Liver (tissue), 9 donors: ENCODE results near the gene PWWP2B. TPM values are rescaled to one million over a fixed set of nuclear protein-coding genes. Genes with fewer than 3 reads are reported as not detected.
A peak's percentile ranks its signal among the peaks of the same experiment; 100 is the strongest.

ENCODE experiments used
- DNase-seq: peaks from one replicate; pipeline ENCODE4 v3.0.0-alpha.2; 2017; ENCODE audit warnings: low spot score
- H3K27ac ChIP-seq, 2 donors: one replicate each; pipeline ENCODE4 v1.7.0; 2013; ENCODE audit warnings: inconsistent platforms in 2 of 2, low read length in 2 of 2, control low read depth in 1 of 2, low read depth in 1 of 2, mild to moderate bottlenecking in 1 of 2
- H3K27me3 ChIP-seq, 4 donors: one replicate each; pipeline versions ENCODE4 v1.6.1 to v1.7.0; 2013; ENCODE audit warnings: low read length in 3 of 4, inconsistent platforms in 1 of 4, mild to moderate bottlenecking in 1 of 4, moderate library complexity in 1 of 4; ENCODE audit not compliant: control insufficient read depth in 4 of 4, insufficient read depth in 4 of 4
- H3K36me3 ChIP-seq, 4 donors: one replicate each; pipeline versions ENCODE4 v1.6.1 to v1.7.0; 2013; ENCODE audit warnings: low read length in 3 of 4, mild to moderate bottlenecking in 3 of 4, low read depth in 1 of 4, moderate library complexity in 1 of 4; ENCODE audit not compliant: control insufficient read depth in 4 of 4, insufficient read depth in 3 of 4
- H3K4me1 ChIP-seq, 4 donors: one replicate each; pipeline versions ENCODE4 v1.6.1 to v1.7.0; 2013; ENCODE audit warnings: low read length in 3 of 4, mild to moderate bottlenecking in 3 of 4, moderate library complexity in 1 of 4; ENCODE audit not compliant: control insufficient read depth in 4 of 4, insufficient read depth in 4 of 4
- H3K4me3 ChIP-seq, 3 donors: one replicate each; pipeline versions ENCODE4 v1.6.1 to v1.7.0; 2013; ENCODE audit warnings: low read length in 3 of 3, control low read depth in 1 of 3, low read depth in 1 of 3, mild to moderate bottlenecking in 1 of 3
- H3K9ac ChIP-seq, 2 donors: one replicate each; pipeline ENCODE4 v1.7.0; 2013; ENCODE audit warnings: low read length in 2 of 2, mild to moderate bottlenecking in 2 of 2, moderate library complexity in 2 of 2, control low read depth in 1 of 2, low read depth in 1 of 2
- H3K9me3 ChIP-seq, 4 donors: one replicate each; pipeline versions ENCODE4 v1.6.1 to v1.7.0; 2013; ENCODE audit warnings: low read length in 3 of 4; ENCODE audit not compliant: control insufficient read depth in 4 of 4
- CTCF ChIP-seq: fragments of 150-350 bp; IDR thresholded peaks from 2 replicates; pipeline ENCODE4 v1.5.1; 2017; ENCODE audit warnings: improper control_type of control experiment, low read depth, low read length; ENCODE audit not compliant: missing input control
- EGR1 ChIP-seq, 2 donors: IDR thresholded peaks; 2 replicates each; pipeline ENCODE4 v1.6.1; 2016 to 2018; ENCODE audit warnings: antibody characterized with exemption in 2 of 2, low read depth in 2 of 2
- FOXA1 ChIP-seq: IDR thresholded peaks from 2 replicates; pipeline ENCODE4 v1.6.1; 2016; ENCODE audit warnings: antibody characterized with exemption
- FOXA2 ChIP-seq: IDR thresholded peaks from 2 replicates; pipeline ENCODE4 v1.6.1; 2016; ENCODE audit warnings: antibody characterized with exemption
- GABPA ChIP-seq, 2 donors: IDR thresholded peaks in 1 of 2; conservative IDR thresholded peaks in 1 of 2; 2 replicates each; pipeline ENCODE4 v1.6.1; 2016; ENCODE audit warnings: antibody characterized with exemption in 2 of 2, mild to moderate bottlenecking in 1 of 2, moderate library complexity in 1 of 2
- HNF4A ChIP-seq, 2 donors: conservative IDR thresholded peaks; 2 replicates each; pipeline ENCODE4 v1.6.1; 2016; ENCODE audit warnings: antibody characterized with exemption in 2 of 2, mild to moderate bottlenecking in 2 of 2
- HNF4G ChIP-seq: IDR thresholded peaks from 2 replicates; pipeline ENCODE4 v1.6.1; 2016; ENCODE audit warnings: antibody characterized with exemption
- JUND ChIP-seq, 2 donors: IDR thresholded peaks; 2 replicates each; pipeline ENCODE4 v1.6.1; 2016; ENCODE audit warnings: antibody characterized with exemption in 2 of 2
- MAX ChIP-seq: IDR thresholded peaks from 2 replicates; pipeline ENCODE4 v1.6.1; 2016; ENCODE audit warnings: antibody characterized with exemption
- NR2F2 ChIP-seq: IDR thresholded peaks from 2 replicates; pipeline ENCODE4 v1.6.1; 2016; ENCODE audit warnings: antibody characterized with exemption
- RAD21 ChIP-seq, 2 donors: IDR thresholded peaks; 2 replicates each; pipeline ENCODE4 v1.6.1; 2016; ENCODE audit warnings: antibody characterized with exemption in 2 of 2, mild to moderate bottlenecking in 2 of 2
- REST ChIP-seq: IDR thresholded peaks from 2 replicates; pipeline ENCODE4 v1.6.1; 2016; ENCODE audit warnings: antibody characterized with exemption, mild to moderate bottlenecking
- RXRA ChIP-seq, 2 donors: IDR thresholded peaks; 2 replicates each; pipeline ENCODE4 v1.6.1; 2017 to 2018; ENCODE audit warnings: antibody characterized with exemption in 2 of 2, mild to moderate bottlenecking in 1 of 2
- SP1 ChIP-seq: IDR thresholded peaks from 2 replicates; pipeline ENCODE4 v1.6.1; 2018; ENCODE audit warnings: antibody characterized with exemption, mild to moderate bottlenecking
- TAF1 ChIP-seq: conservative IDR thresholded peaks from 2 replicates; pipeline ENCODE4 v1.6.1; 2016; ENCODE audit warnings: antibody characterized with exemption, mild to moderate bottlenecking
- YY1 ChIP-seq: IDR thresholded peaks from 2 replicates; pipeline ENCODE4 v1.6.1; 2016; ENCODE audit warnings: antibody characterized with exemption, mild to moderate bottlenecking
- ZBTB33 ChIP-seq: IDR thresholded peaks from 2 replicates; pipeline ENCODE4 v1.6.1; 2016; ENCODE audit warnings: antibody characterized with exemption
- WGBS: extraction: QIAGEN DNeasy Blood & Tissue Kit; methylation state at CpG from one replicate; pipeline ENCODE4 v1.1.7; 2013; 5-methylcytosine and 5-hydroxymethylcytosine counted together
- polyA plus RNA-seq, 2 donors: library from polyadenylated mRNA; stranded (reverse) in 1 of 2; unstranded in 1 of 2; fragments of 200-250 nt in 1 of 2; fragments of >200 nt in 1 of 2; fragmentation: Nextera tagmentation in 1 of 2; extraction: Ambion mirVana in 1 of 2; gene quantifications; one replicate each; pipeline versions ENCODE4 v1.2.1 to v1.2.3, GENCODE V29; 2013 to 2015
- total RNA-seq, 2 donors: library from RNA; depleted of rRNA; stranded (reverse); fragments of >200 nt; gene quantifications; one replicate each; pipeline ENCODE4 v1.2.3, GENCODE V29; 2014
- donor health status: healthy.
- donor health status: healthy.
- donor health status: healthy.
- donor health status: healthy.
- donor health status: healthy.

The PWWP2B gene
- total and polyA plus RNA-seq, 4 donors, result 0.75 to 4.2 (median 3.6) TPM

GRCh38 chr10:132455441-132455971 lies 58.5 kb downstream of the PWWP2B start:
- peaks cover 11 to 36% (median 22%) of the 10 kb centered on the region in 4 donors for H3K4me1 ChIP-seq
- WGBS, result 69% methylated on average over 19 of the region's 19 CpGs
- no peak for DNase-seq

GRCh38 chr10:132455986-132456847 lies 59.2 kb downstream of the PWWP2B start:
- Histone ChIP-seq H3K36me3 (no peaks in the 10 kb centered on the region), H3K9ac (no peak overlapping the region), H3K27me3 (no peaks in the 10 kb centered on the region), H3K27ac (no peak overlapping the region), H3K4me3 (no peak overlapping the region), H3K4me1 (peaks cover 11 to 36% (median 22%) of the 10 kb centered on the region in 4 donors), H3K9me3 (no peaks in the 10 kb centered on the region)
- no peak for TF ChIP-seq MAX
- TF ChIP-seq RAD21 (IDR thresholded peaks at IDR 0.05), result no peak
- no peak for TF ChIP-seq RXRA (IDR thresholded peaks at IDR 0.05)
- no peak for TF ChIP-seq NR2F2
- TF ChIP-seq JUND (IDR thresholded peaks at IDR 0.05), result no peak
- TF ChIP-seq GABPA (IDR thresholded peaks at IDR 0.05 in 1 of 2, conservative IDR thresholded peaks at IDR 0.05 in 1 of 2), result no peak
- TF ChIP-seq HNF4A (conservative IDR thresholded peaks at IDR 0.05), result no peak
- no peak for TF ChIP-seq YY1
- TF ChIP-seq FOXA2, result no peak
- no peak for TF ChIP-seq HNF4G
- TF ChIP-seq EGR1 (IDR thresholded peaks at IDR 0.05; ENCODE audit: low read depth in 2 of 2), result no peak
- TF ChIP-seq REST, result no peak
- no peak for TF ChIP-seq CTCF
- TF ChIP-seq ZBTB33, result no peak
- no peak for TF ChIP-seq FOXA1
- TF ChIP-seq SP1, result no peak
- no peak for TF ChIP-seq TAF1
- no peak for DNase-seq
- 86% methylated on average over 17 of the region's 17 CpGs for WGBS

More at GRCh38 chr10:132455441-132455971, 58.5 kb downstream of the PWWP2B start:
- Histone ChIP-seq H3K9me3 (no peaks in the 10 kb centered on the region), H3K27ac (no peak overlapping the region), H3K27me3 (no peaks in the 10 kb centered on the region), H3K4me3 (no peak overlapping the region), H3K9ac (no peak overlapping the region), H3K36me3 (no peaks in the 10 kb centered on the region)
- no peak for TF ChIP-seq MAX
- no peak for TF ChIP-seq ZBTB33
- TF ChIP-seq EGR1 (IDR thresholded peaks at IDR 0.05; ENCODE audit: low read depth in 2 of 2), result no peak
- TF ChIP-seq YY1, result no peak
- no peak for TF ChIP-seq TAF1
- peak in 1 of 2 donors; percentile 19 for TF ChIP-seq HNF4A (conservative IDR thresholded peaks at IDR 0.05)
